Mesenchymal stem cell (in vitro differentiated cells and primary cell): ENCODE data around the gene APOBEC3A.

Source experiments
- DNase-seq: peaks from one replicate; pipeline ENCODE4 v3.0.0-alpha.2; 2013
- H2AFZ ChIP-seq: one replicate; pipeline ENCODE4 v1.6.1; 2013; ENCODE audit warnings: low read depth, mild to moderate bottlenecking, control low read depth, inconsistent platforms, low read length, moderate library complexity
- H2AK5ac ChIP-seq: 2 replicates; pipeline ENCODE4 v1.6.1; 2013; ENCODE audit warnings: low read length, moderate library complexity, mild to moderate bottlenecking, inconsistent platforms; ENCODE audit not compliant: severe bottlenecking
- H2BK120ac ChIP-seq: one replicate; pipeline ENCODE4 v1.6.1; 2013; ENCODE audit warnings: low read depth, mild to moderate bottlenecking, inconsistent platforms, low read length, moderate library complexity
- H2BK12ac ChIP-seq, 2 experiments: one replicate each; pipeline ENCODE4 v1.6.1; 2013; ENCODE audit warnings: inconsistent platforms in 2 of 2, low read length in 2 of 2, mild to moderate bottlenecking in 2 of 2, moderate library complexity in 2 of 2, control low read depth in 1 of 2
- H2BK15ac ChIP-seq: one replicate; pipeline ENCODE4 v1.6.1; 2013; ENCODE audit warnings: mild to moderate bottlenecking, low read depth, inconsistent platforms; ENCODE audit not compliant: poor library complexity, severe bottlenecking
- H2BK5ac ChIP-seq: 2 replicates; pipeline ENCODE4 v1.6.1; 2013; ENCODE audit warnings: low read depth, mild to moderate bottlenecking, low read length, control low read depth, inconsistent platforms; ENCODE audit not compliant: poor library complexity, severe bottlenecking
- H3K14ac ChIP-seq, 2 experiments: one replicate each; pipeline ENCODE4 v1.6.1; 2013; ENCODE audit warnings: inconsistent platforms in 2 of 2, low read length in 2 of 2, control low read depth in 1 of 2, mild to moderate bottlenecking in 1 of 2, moderate library complexity in 1 of 2
- H3K18ac ChIP-seq, 2 experiments: one replicate each; pipeline ENCODE4 v1.6.1; 2013; ENCODE audit warnings: inconsistent platforms in 2 of 2, low read length in 2 of 2, control low read depth in 1 of 2, low read depth in 1 of 2, mild to moderate bottlenecking in 1 of 2
- H3K23ac ChIP-seq, 2 experiments: one replicate each; pipeline ENCODE4 v1.6.1; 2013; ENCODE audit warnings: inconsistent platforms in 2 of 2, low read length in 2 of 2, mild to moderate bottlenecking in 2 of 2, moderate library complexity in 2 of 2, control low read depth in 1 of 2
- H3K27ac ChIP-seq: 2 replicates; pipeline ENCODE4 v1.5.1; 2013; ENCODE audit warnings: mild to moderate bottlenecking, moderate library complexity, low read length, control low read depth, inconsistent platforms; ENCODE audit not compliant: poor library complexity, severe bottlenecking
- H3K27me3 ChIP-seq, 2 experiments: 2 replicates each; pipeline versions ENCODE4 v1.6.1 to v1.7.0; 2013; ENCODE audit warnings: low read length in 2 of 2, mild to moderate bottlenecking in 2 of 2, moderate library complexity in 2 of 2, control low read depth in 1 of 2, inconsistent platforms in 1 of 2; ENCODE audit not compliant: control insufficient read depth in 1 of 2, insufficient read depth in 1 of 2
- H3K36me3 ChIP-seq, 2 experiments: 2 replicates each; pipeline versions ENCODE4 v1.6.1 to v1.7.0; 2013; ENCODE audit warnings: low read length in 2 of 2, control low read depth in 1 of 2, inconsistent platforms in 1 of 2, low read depth in 1 of 2, mild to moderate bottlenecking in 1 of 2; ENCODE audit not compliant: insufficient read depth in 2 of 2, control insufficient read depth in 1 of 2
- H3K4ac ChIP-seq, 2 experiments: one replicate each; pipeline ENCODE4 v1.6.1; 2013; ENCODE audit warnings: inconsistent platforms in 2 of 2, low read length in 2 of 2, mild to moderate bottlenecking in 2 of 2, moderate library complexity in 2 of 2, control low read depth in 1 of 2, low read depth in 1 of 2
- H3K4me1 ChIP-seq: 2 replicates; pipeline ENCODE4 v1.6.1; 2013; ENCODE audit warnings: low read depth, low read length, control low read depth; ENCODE audit not compliant: control insufficient read depth, insufficient read depth
- H3K4me2 ChIP-seq: 2 replicates; pipeline ENCODE4 v1.6.1; 2013; ENCODE audit warnings: low read length, mild to moderate bottlenecking, inconsistent platforms; ENCODE audit not compliant: poor library complexity, severe bottlenecking
- H3K4me3 ChIP-seq, 2 experiments: 2 replicates each; pipeline versions ENCODE4 v1.5.1 to v1.7.0; 2013; ENCODE audit warnings: low read length in 2 of 2, mild to moderate bottlenecking in 2 of 2, control low read depth in 1 of 2, low read depth in 1 of 2; ENCODE audit not compliant: insufficient read depth in 1 of 2
- H3K79me1 ChIP-seq: replicated peaks from 2 replicates; pipeline ENCODE4 v1.6.1; 2013; ENCODE audit warnings: mild to moderate bottlenecking, control low read depth, low read length, inconsistent platforms; ENCODE audit not compliant: poor library complexity, severe bottlenecking
- H3K9ac ChIP-seq: 2 replicates; pipeline ENCODE4 v1.7.0; 2013; ENCODE audit warnings: mild to moderate bottlenecking, low read length, moderate library complexity
- H3K9me3 ChIP-seq: 2 replicates; pipeline ENCODE4 v1.7.0; 2013; ENCODE audit warnings: mild to moderate bottlenecking, low read length; ENCODE audit not compliant: control insufficient read depth
- H4K8ac ChIP-seq: one replicate; pipeline ENCODE4 v1.6.1; 2013; ENCODE audit warnings: inconsistent platforms, mild to moderate bottlenecking, low read length, moderate library complexity
- H4K91ac ChIP-seq: one replicate; pipeline ENCODE4 v1.6.1; 2013; ENCODE audit warnings: mild to moderate bottlenecking, low read length, inconsistent platforms
- WGBS: methylation state at CpG from one replicate; pipeline ENCODE4 v1.1.7; 2013; ENCODE audit warnings: mixed read lengths; 5-methylcytosine and 5-hydroxymethylcytosine counted together

APOBEC3A gene

DNA sequence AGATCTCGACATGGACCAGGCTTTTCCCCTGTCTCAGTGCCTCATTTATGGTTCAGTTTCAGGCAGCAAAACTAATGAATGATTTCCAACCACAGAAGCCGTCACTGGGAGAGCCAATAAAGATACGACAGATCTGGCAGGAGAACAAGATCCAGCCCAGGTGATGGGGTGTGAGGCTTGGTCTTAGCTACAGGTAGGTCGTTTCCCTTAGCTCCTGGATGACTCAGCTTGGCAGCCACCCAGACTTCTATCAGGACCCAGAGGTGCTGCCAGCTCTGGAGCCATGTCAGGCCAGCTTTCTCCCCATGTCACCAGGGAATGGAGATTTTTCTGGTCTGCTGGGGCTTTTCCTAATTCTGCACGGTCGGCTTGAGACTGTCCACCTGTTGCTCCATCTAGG, 36.3 kb upstream of the APOBEC3A start:
- Histone ChIP-seq H2AK5ac (no peak overlapping the region), H3K27me3 (peaks cover 11 to 21% of the 10 kb centered on the region in 2 experiments), H3K79me1 (no peaks in the 10 kb centered on the region), H3K9me3 (no peaks in the 10 kb centered on the region), H3K36me3 (no peaks in the 10 kb centered on the region), H4K8ac (no peak overlapping the region), H3K4me2 (no peak overlapping the region), H3K18ac (no peak overlapping the region), H3K14ac (no peak overlapping the region), H2BK15ac (no peak overlapping the region), H2BK5ac (no peak overlapping the region), H3K23ac (no peak overlapping the region), H3K4me3 (no peak overlapping the region), H2BK12ac (no peak overlapping the region), H4K91ac (no peak overlapping the region), H3K4ac (no peak overlapping the region), H2AFZ (no peak overlapping the region), H2BK120ac (no peak overlapping the region), H3K27ac (no peak overlapping the region), H3K4me1 (peaks cover 5% of the 10 kb centered on the region), H3K9ac (no peak overlapping the region)
- DNase-seq, result no peak
- WGBS, result 78% methylated on average over 6 of the region's 6 CpGs

DNA sequence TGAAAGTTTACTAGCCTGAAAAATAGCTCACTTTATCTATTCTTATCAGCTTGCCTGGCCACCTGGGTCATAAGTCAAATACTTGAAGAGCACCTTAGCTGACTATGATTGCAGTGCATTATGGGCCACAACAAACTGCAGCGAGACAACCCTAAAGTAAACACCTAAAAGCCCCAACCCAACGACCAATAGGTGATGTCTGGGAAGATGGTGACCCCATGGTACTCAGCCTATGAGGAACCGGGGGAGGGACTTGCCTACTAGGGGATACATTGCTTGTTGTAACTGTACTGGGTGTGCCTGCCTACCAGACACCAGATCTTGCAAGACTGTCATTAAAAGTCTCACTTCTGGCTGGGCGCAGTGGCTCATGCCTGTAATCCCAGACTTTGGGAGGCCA, 35.6 kb upstream of the APOBEC3A start:
- H3K18ac ChIP-seq, result no peak overlapping the region
- no peak for DNase-seq
- no peak overlapping the region for H3K23ac ChIP-seq
- H2AK5ac ChIP-seq, result no peak overlapping the region
- no peak overlapping the region for H2AFZ ChIP-seq
- H3K4ac ChIP-seq, result no peak overlapping the region
- H3K79me1 ChIP-seq, result no peaks in the 10 kb centered on the region
- no peak overlapping the region for H2BK5ac ChIP-seq
- H3K36me3 ChIP-seq, result no peaks in the 10 kb centered on the region
- no peak overlapping the region for H3K4me2 ChIP-seq
- no peak overlapping the region for H3K27ac ChIP-seq
- no peak overlapping the region for H4K8ac ChIP-seq
- H3K9ac ChIP-seq, result no peak overlapping the region
- no peak overlapping the region for H2BK120ac ChIP-seq
- no peaks in the 10 kb centered on the region for H3K9me3 ChIP-seq
- peaks cover 5 to 15% of the 10 kb centered on the region in 2 experiments for H3K27me3 ChIP-seq
- no peak overlapping the region for H2BK12ac ChIP-seq
- 73% methylated on average over 3 of the region's 4 CpGs for WGBS
- no peak overlapping the region for H2BK15ac ChIP-seq
- H3K4me3 ChIP-seq, result no peak overlapping the region
- no peak overlapping the region for H3K14ac ChIP-seq
- H3K4me1 ChIP-seq, result peaks cover 5% of the 10 kb centered on the region
- H4K91ac ChIP-seq, result no peak overlapping the region

DNA sequence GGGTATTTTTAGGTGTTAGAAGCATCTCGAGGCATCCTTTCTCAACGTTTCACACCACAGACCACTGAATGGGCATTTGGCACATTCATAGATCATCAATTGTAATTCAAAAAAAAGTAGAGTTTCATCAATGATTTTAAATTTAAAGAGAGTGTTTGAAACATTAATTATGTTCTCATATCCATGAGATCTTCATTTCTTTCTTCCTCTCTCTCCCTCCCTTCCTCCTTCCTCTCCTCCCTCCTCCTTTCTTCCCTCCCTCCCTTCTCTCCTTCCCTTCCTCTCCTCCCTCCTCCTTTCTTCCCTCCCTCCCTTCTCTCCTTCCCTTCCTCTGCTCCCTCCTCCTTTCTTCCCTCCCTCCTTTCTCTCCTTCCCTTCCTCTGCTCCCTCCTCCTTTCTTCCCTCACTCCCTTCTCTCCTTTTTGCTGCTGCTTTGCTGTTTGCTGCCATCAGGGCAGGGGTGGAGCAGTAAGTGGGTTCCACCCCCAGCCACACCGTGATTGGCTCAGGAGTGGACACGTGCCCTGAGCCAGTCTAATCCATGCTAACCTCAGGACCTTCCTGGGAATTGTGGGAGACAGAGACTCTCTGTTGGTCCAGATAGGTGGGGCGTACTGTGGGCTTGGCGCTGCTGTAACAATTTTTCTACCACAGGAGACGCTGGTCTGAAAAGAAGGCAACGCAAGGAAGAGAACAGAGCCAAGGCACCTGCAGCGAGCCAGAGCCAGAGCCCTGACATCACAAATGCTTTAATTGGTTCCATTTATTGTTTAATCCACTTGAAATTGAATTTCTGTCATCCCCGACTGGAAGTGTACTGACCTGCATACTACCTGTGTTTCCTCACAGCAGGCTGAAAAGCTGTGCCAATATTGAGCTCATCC, 33.7 kb upstream of the APOBEC3A start:
- Histone ChIP-seq H3K4me3 (peak overlapping the region in 1 of 2 experiments; percentile 67), H3K9me3 (no peaks in the 10 kb centered on the region), H2BK5ac (no peak overlapping the region), H3K18ac (peak overlapping the region; percentile 40), H4K8ac (no peak overlapping the region), H3K27ac (peak overlapping the region; percentile 89), H2BK120ac (no peak overlapping the region), H3K27me3 (peaks cover 3 to 6% of the 10 kb centered on the region in 2 experiments), H2AK5ac (no peak overlapping the region), H3K4me1 (peaks cover 9% of the 10 kb centered on the region), H3K14ac (peak overlapping the region in 1 of 2 experiments; percentile 23), H3K4ac (peak overlapping the region in 1 of 2 experiments; percentile 20), H2BK12ac (peak overlapping the region in 1 of 2 experiments; percentile 4), H3K9ac (peak overlapping the region; percentile 63), H3K79me1 (no peaks in the 10 kb centered on the region), H2BK15ac (no peak overlapping the region), H3K4me2 (peak overlapping the region; percentile 48), H4K91ac (no peak overlapping the region), H2AFZ (no peak overlapping the region), H3K23ac (no peak overlapping the region), H3K36me3 (no peaks in the 10 kb centered on the region)
- 74% methylated on average over 9 of the region's 10 CpGs for WGBS
- DNase-seq, result peak; percentile 56

DNA sequence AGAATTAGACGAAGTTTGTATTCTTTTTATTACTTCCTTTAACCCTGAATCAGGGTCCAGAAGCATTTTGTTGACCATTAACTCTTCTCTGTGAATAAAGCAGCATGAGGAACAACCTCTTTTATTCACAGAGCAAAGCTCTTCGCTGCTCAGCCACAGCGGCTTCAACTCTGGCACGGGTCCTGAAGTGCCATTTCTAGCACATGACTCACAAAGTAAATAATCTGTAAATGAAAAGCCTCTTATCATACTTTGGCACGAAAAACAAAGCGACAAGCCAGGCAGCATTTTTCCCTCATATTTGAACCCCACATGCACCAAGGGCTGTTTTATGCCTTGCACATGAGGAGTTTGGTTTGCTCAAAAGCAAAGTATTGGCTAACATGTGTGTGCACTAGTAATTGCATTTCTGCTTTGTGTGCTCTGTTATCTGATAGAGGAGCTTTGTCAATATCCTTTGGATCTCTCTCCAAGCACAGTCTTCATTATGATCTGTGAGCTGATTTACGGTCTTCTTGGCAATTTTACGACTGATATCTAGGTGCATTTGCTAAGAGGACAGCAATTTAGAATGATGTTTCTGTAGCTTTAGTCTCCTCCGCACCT, 33.0 kb upstream of the APOBEC3A start:
- no peak overlapping the region for H2BK120ac ChIP-seq
- H3K36me3 ChIP-seq, result no peaks in the 10 kb centered on the region
- peak; percentile 78 for DNase-seq
- H3K27ac ChIP-seq, result peak overlapping the region; percentile 89
- peak overlapping the region; percentile 60 for H3K4me2 ChIP-seq
- no peaks in the 10 kb centered on the region for H3K79me1 ChIP-seq
- H2AK5ac ChIP-seq, result no peak overlapping the region
- peaks cover 9% of the 10 kb centered on the region for H3K4me1 ChIP-seq
- H4K8ac ChIP-seq, result no peak overlapping the region
- peaks cover 0 to 9% of the 10 kb centered on the region in 2 experiments for H3K27me3 ChIP-seq
- H3K4me3 ChIP-seq, result peak overlapping the region in 1 of 2 experiments; percentile 67
- H4K91ac ChIP-seq, result no peak overlapping the region
- WGBS, result 3% methylated on average over 4 of the region's 9 CpGs
- H3K9ac ChIP-seq, result peak overlapping the region; percentile 63
- no peak overlapping the region for H2BK5ac ChIP-seq
- H3K18ac ChIP-seq, result no peak overlapping the region
- no peak overlapping the region for H2BK12ac ChIP-seq
- H3K9me3 ChIP-seq, result no peaks in the 10 kb centered on the region
- H2BK15ac ChIP-seq, result no peak overlapping the region
- no peak overlapping the region for H2AFZ ChIP-seq
- H3K23ac ChIP-seq, result no peak overlapping the region
- no peak overlapping the region for H3K4ac ChIP-seq
- H3K14ac ChIP-seq, result no peak overlapping the region
